NK-92 treated with Interleukin-12 subunit alpha and Interleukin-12 subunit beta, amount 100 ng/mL, for 24 hours (cell line): Measurements from ENCODE around the gene FLT3LG.

Experiments
- DNase-seq: peaks from one replicate; lab custom pipeline; 2025; lab: John Stamatoyannopoulos, UW

The FLT3LG gene

DNA sequence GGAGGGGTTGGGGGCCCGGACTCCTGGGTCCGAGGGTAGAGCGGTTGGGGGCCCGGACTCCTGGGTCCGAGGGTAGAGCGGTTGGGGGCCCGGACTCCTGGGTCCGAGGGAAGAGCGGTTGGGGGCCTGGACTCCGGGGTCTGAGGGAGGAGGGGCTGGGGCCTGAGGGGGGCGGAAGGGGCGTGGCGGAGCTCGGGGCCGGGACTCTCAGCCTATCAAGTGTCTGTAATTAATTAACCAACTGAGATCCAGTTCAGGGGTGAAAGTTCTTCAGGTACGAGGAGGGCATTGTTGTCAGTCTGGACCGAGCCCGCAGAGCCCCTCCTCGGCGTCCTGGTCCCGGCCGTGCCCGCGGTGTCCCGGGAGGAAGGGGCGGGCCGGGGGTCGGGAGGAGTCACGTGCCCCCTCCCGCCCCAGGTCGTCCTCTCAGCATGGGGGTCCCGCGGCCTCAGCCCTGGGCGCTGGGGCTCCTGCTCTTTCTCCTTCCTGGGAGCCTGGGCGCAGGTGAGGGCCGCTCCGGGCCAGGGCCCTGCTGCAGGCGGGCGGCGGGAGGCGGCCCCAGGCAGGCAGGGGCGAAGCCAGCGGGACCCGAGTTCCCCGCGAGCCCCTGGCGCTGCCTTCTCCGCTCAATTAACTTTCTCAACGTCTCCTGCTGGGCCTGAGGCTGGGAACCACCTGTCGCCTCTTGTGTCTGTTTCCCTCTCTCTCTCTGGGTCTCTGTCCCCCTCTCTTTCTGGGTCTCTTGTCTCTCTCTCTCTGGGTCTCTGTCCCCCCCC, 39.1 kb downstream of the FLT3LG start:
- no peak for DNase-seq

DNA sequence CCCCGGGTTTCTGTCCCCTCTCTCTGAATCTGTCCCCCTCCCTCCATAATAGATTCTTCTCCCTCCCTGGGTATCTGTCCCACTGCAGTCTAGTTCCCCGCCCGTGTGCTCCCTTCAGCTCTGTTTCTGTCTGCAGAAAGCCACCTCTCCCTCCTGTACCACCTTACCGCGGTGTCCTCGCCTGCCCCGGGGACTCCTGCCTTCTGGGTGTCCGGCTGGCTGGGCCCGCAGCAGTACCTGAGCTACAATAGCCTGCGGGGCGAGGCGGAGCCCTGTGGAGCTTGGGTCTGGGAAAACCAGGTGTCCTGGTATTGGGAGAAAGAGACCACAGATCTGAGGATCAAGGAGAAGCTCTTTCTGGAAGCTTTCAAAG, 39.7 kb downstream of the FLT3LG start:
- no peak for DNase-seq

DNA sequence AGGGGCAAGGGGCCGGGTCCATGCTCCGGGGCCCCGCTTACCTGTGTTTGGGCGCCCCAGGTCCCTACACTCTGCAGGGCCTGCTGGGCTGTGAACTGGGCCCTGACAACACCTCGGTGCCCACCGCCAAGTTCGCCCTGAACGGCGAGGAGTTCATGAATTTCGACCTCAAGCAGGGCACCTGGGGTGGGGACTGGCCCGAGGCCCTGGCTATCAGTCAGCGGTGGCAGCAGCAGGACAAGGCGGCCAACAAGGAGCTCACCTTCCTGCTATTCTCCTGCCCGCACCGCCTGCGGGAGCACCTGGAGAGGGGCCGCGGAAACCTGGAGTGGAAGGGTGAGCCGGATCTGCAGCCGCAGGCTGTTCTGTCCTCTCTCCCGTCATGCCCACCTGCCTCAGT, 40.1 kb downstream of the FLT3LG start:
- no peak for DNase-seq

DNA sequence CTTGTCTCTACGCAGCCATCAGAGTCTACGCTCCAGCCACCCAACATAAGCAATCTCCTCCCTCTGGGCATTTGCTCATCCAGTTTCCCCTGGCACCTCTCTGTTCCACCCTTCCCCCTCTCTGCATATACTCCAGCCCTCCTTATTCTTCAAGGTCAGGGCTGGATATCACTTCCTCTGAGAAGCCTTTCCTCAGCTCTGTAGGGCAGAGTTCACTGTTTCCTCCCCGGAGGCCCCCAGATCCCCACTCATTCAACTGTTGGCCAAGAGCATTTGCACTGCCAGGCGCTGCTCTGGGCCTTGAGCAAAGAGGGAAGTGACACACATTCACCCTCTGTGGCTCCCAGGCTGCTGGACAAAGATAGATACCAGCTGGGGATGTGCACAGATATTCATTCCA, 41.8 kb downstream of the FLT3LG start:
- no peak for DNase-seq

DNA sequence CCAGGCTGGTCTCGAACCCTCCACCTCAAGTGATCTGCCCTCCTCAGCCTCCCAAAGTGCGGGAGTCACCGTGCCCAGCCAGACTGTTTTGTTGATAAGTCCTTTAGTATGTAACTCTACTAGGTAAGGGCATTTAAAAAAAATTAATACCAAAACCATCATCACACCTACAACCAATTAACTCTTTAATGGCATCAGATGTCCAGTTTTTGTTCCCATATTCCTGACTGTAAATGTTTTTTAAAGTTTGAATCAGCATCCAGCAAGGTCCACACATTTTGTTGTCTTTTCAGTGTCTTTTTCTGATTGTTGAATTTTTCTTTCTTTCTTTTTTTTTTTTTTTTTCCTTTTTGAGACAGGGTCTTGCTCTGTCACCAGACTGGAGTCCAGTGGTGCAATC, 44.0 kb downstream of the FLT3LG start:
- DNase-seq = no peak

DNA sequence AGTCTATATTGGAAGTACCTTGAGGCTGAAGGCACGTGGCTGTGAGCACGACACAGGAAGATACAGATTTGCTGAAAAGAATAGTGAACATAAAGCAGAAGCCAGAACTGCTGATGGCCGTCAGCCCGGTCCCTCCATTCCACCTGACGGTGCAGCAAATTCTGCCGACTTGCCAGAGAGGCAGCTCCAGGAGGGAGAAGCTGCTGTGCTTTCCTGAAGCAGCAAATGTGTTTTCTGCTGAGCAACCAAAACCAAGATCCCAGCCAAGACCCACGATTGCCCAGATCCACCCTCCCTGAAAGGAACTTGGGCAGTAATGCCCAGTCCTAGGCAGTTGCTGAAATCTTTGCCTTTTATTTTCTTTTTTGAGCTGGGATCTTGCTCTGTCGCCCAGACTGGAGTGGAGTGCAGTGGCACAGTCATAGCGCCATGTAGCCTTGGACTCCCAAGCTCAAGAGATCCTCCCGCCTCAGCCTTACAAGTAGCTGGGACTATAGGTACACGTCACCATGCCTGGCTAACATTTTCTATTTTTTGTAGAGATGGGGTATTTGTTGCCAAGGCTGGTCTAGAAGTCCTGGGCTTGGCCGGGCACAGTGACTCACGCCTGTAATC, 46.8 kb downstream of the FLT3LG start:
- DNase-seq = no peak

DNA sequence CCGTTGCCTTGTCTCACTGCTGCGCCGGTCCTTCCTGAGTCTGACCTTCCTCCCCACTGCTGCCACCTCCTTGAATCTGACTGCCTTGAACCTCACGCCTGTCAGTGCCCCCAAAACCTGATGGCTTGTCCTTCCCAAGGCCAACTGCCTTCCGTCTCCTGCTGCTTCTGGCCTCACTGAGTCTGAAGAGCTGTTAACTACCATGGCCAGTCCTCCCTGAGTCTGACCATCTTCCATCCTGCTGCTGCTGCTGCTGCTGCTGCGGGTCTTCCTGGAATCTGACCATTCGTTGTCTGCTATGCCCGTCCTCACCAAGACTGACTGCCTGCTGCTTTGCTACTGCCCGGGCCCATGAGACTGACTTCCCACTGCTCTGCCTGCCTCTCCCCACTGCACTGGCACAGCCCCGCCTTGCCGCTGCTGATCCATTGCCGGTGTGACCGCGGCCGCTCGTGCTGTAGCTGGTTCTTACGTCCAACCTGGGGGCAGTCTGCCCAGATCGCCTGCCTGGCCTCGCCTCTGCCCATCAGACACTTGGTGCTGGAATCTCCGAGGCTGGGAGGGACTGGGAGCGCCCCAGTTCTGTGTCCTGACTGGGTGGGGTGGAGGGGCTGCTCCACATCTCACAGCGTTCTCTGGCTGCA, 50.9 kb downstream of the FLT3LG start:
- no peak for DNase-seq

DNA sequence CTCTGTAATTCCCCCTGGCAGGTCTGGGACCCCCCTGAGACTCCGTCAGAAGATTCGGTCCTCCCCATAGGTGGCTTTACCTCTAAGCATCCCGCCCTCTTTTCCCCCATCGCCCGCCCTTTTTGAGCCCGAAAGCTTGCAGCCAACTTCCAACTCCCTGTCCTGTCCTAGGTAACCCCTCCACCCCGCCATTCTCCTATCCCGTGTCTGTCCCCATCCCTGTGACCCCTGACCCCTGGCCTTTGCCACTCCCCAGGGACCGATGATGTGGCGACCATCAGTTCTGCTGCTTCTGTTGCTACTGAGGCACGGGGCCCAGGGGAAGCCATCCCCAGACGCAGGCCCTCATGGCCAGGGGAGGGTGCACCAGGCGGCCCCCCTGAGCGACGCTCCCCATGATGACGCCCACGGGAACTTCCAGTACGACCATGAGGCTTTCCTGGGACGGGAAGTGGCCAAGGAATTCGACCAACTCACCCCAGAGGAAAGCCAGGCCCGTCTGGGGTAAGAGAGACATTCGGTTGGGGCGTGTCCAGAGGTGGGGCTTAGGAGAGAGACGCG, 54.3 kb downstream of the FLT3LG start:
- DNase-seq = no peak

DNA sequence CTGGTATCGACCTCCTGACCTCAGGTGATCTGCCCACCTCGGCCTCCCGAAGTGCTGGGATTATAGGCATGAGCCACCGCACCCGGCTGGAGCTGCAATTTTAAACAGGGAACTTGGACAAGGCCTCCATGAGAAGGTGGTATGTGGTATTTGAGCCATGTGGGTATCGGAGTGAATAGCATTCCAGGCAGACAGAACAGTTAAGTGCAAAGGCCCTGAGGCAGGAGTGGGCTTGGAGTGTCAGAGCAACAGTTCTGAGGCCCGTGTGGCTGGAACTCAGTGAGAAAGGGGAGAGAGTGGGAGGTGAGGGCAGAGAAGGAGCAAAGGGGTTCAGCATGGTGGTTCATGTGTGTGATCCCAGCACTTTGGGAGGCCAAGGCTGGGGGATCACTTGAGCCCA, 56.7 kb downstream of the FLT3LG start:
- DNase-seq = no peak

DNA sequence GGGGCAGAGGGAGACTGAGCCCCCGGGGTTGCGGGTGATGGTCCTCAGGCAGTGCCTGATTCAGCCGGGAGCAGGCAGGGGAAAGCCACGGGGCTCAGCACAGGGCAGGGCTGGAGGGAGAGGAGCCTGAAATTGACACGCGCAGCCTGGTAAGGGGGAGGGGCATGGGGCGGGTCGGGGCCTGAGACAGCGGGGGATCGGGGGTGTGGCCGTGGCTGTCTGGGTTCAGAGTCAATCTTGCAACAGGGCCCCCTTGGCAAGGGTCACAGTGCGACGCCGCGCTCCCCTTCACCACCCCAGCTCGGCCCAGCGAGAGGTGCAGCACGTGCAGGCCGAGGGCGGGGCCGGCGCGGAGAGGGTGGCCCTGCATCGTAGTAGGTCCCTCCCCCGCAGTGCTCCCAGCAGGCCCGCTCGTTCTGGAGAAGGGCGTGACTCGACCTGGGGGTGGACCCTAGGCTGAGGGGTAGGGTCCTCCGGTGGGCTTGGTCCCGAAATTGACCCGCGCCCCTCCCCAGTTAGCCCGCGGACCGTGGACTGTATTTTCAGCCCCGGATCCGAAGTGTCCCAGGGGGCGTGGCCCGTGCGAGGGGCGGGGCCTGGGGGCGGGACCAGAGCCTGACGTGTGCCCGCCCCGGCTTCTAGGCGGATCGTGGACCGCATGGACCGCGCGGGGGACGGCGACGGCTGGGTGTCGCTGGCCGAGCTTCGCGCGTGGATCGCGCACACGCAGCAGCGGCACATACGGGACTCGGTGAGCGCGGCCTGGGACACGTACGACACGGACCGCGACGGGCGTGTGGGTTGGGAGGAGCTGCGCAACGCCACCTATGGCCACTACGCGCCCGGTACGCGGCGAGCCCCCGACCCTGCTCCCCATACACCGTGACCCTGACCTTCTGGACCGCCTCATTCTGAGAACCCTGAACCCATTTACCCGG, 59.8 kb downstream of the FLT3LG start:
- no peak for DNase-seq

DNA sequence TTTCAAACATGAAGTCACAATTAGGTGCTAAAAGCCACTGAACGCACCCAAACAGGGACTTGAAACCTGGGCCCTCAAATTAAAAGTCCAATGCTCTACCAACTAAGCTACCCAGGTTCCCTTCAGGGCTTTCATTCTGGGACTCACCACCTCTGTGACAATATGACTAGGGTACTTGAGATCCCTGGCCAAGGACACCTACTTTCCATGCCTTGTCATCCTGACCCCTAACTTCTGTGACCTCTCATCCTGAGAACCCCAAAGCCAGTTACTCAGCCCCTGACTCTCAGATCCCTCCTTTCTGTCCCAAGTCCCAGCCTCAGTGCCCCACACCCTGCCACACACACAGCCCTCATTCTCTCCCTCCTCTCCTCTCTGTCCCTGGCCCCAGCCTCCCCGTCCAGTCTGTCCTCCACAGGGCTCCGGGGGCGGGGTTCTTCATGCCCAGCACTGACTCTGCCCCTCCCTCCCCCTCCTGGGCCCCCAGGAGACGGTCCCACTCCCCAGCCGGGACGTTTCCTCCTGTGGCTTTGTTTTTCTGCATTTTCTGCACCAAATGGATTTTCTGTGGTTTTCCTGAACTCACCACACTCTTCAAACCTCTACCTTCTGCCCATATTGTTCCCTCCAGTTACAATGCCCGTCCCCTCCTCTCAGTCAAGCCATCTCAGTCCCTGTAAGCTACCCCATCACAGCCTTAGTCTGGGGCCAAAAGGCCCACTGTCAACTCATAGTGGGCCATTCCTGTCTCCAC, 60.8 kb downstream of the FLT3LG start:
- no peak for DNase-seq
